Cardiac muscle cell (in vitro differentiated cells and primary cell): ENCODE data around the gene TMEM150C. TPM values are rescaled to one million over a fixed set of nuclear protein-coding genes. Genes with fewer than 3 reads are reported as not detected.
"Not testable (repeated sequence)": the region's sequence is repeated elsewhere in the genome, so short reads cannot be mapped to it uniquely, and the experiment has no call there.

Source experiments
- DNase-seq, 2 donors: peaks; one replicate each; pipeline versions ENCODE4 v3.0.0 to v3.0.0-alpha.2; 2010 to 2017; ENCODE audit warnings: low read depth in 1 of 2, low spot score in 1 of 2
- H3K27ac ChIP-seq: fragments of 200-600 bp; sonication (generic); 2 replicates; pipeline ENCODE4 v1.5.1; 2016
- H3K27me3 ChIP-seq: fragments of 200-600 bp; sonication (generic); 2 replicates; pipeline ENCODE4 v1.6.0; 2016; ENCODE audit warnings: control low read depth
- H3K36me3 ChIP-seq: fragments of 200-600 bp; sonication (generic); 2 replicates; pipeline ENCODE4 v1.5.1; 2016; ENCODE audit warnings: control low read depth
- H3K4me1 ChIP-seq: fragments of 200-600 bp; sonication (generic); 2 replicates; pipeline ENCODE4 v1.8.1; 2017; ENCODE audit warnings: low read depth, mild to moderate bottlenecking, mixed run types
- H3K4me3 ChIP-seq: fragments of 200-600 bp; sonication (generic); 2 replicates; pipeline ENCODE4 v1.5.1; 2016; ENCODE audit warnings: mild to moderate bottlenecking
- H3K9me3 ChIP-seq: fragments of 200-600 bp; sonication (generic); 2 replicates; pipeline ENCODE4 v1.5.1; 2017; ENCODE audit warnings: low read depth, mild to moderate bottlenecking, control low read depth
- CTCF ChIP-seq: IDR thresholded peaks from 2 replicates; pipeline ENCODE4 v1.5.1; 2012; ENCODE audit warnings: low read depth, mild to moderate bottlenecking, low read length
- polyA plus RNA-seq: library from polyadenylated mRNA; unstranded; fragments of >200 nt; fragmentation: Nextera tagmentation; extraction: Ambion mirVana; gene quantifications from 2 replicates; pipeline ENCODE4 v1.2.1, GENCODE V29; 2016
- total RNA-seq: library from RNA; depleted of rRNA; stranded (reverse); fragments of >200 nt; gene quantifications from 2 replicates; pipeline ENCODE4 v1.2.3, GENCODE V29; 2016

Gene TMEM150C
- total and polyA plus RNA-seq, 2 experiments from 2014 or later = 5.1 to 5.3 TPM

GRCh38 chr4:82559735-82560120 is 2.1 kb downstream of the TMEM150C start:
- peak in 1 of 2 donors; percentile 64 for DNase-seq
- peaks cover 19% of the 10 kb centered on the region for H3K4me1 ChIP-seq
- H3K36me3 ChIP-seq = no peaks in the 10 kb centered on the region
- H3K27me3 ChIP-seq = no peaks in the 10 kb centered on the region
- no peak overlapping the region for H3K4me3 ChIP-seq
- H3K27ac ChIP-seq = peak overlapping the region; percentile 39
- no peak for TF ChIP-seq CTCF
- no peaks in the 10 kb centered on the region for H3K9me3 ChIP-seq

GRCh38 chr4:82559090-82559734 is 2.6 kb downstream of the TMEM150C start:
- peaks cover 19% of the 10 kb centered on the region for H3K4me1 ChIP-seq
- H3K27me3 ChIP-seq, DNase-seq, H3K9me3 ChIP-seq, H3K36me3 ChIP-seq, H3K4me3 ChIP-seq: not testable (repeated sequence)
- peak overlapping the region; percentile 39 for H3K27ac ChIP-seq

- peaks cover 10% of the 10 kb centered on the region for H3K4me1 ChIP-seq
- DNase-seq = no peak
- H3K27me3 ChIP-seq = no peaks in the 10 kb centered on the region
- no peak overlapping the region for H3K4me3 ChIP-seq
- H3K36me3 ChIP-seq = no peaks in the 10 kb centered on the region
- peak; percentile 13 for TF ChIP-seq CTCF
- H3K27ac ChIP-seq = no peak overlapping the region
- no peaks in the 10 kb centered on the region for H3K9me3 ChIP-seq
Measured at GRCh38 chr4:82555276-82555675, 6.5 kb downstream of the TMEM150C start.

- Histone ChIP-seq H3K4me1 (no peaks in the 10 kb centered on the region), H3K27me3 (no peaks in the 10 kb centered on the region), H3K4me3 (no peak overlapping the region), H3K9me3 (no peaks in the 10 kb centered on the region), H3K27ac (no peak overlapping the region), H3K36me3 (no peaks in the 10 kb centered on the region)
- no peak for TF ChIP-seq CTCF
- no peak for DNase-seq
Measured at GRCh38 chr4:82553020-82553419, 8.8 kb downstream of the TMEM150C start.

- no peak for TF ChIP-seq CTCF
- DNase-seq = no peak
- H3K27me3 ChIP-seq = no peaks in the 10 kb centered on the region
- no peaks in the 10 kb centered on the region for H3K9me3 ChIP-seq
- no peak overlapping the region for H3K27ac ChIP-seq
- no peak overlapping the region for H3K4me3 ChIP-seq
- no peaks in the 10 kb centered on the region for H3K36me3 ChIP-seq
- no peaks in the 10 kb centered on the region for H3K4me1 ChIP-seq
Measured at GRCh38 chr4:82551734-82552133, 10.1 kb downstream of the TMEM150C start.

- not testable (repeated sequence) for H3K4me3 ChIP-seq, DNase-seq, H3K4me1 ChIP-seq
Measured at GRCh38 chr4:82547850-82548249, 13.9 kb downstream of the TMEM150C start.

More at GRCh38 chr4:82547850-82548249, 13.9 kb downstream of the TMEM150C start:
- H3K27ac ChIP-seq, H3K9me3 ChIP-seq, H3K27me3 ChIP-seq, H3K36me3 ChIP-seq: not testable (repeated sequence)
